Duodenal mucosa (tissue), 2 donors: Measurements from ENCODE around the gene HPX.
A peak's percentile ranks its signal among the peaks of the same experiment; 100 is the strongest.

Experiments used
- H3K27ac ChIP-seq: one replicate; pipeline ENCODE4 v1.7.0; 2013; ENCODE audit warnings: low read depth, low read length
- H3K27me3 ChIP-seq, 2 donors: one replicate each; pipeline ENCODE4 v1.7.0; 2013; ENCODE audit warnings: low read length in 2 of 2, control low read depth in 1 of 2; ENCODE audit not compliant: insufficient read depth in 2 of 2, control insufficient read depth in 1 of 2
- H3K36me3 ChIP-seq, 2 donors: one replicate each; pipeline ENCODE4 v1.7.0; 2013; ENCODE audit warnings: low read length in 2 of 2, control low read depth in 1 of 2; ENCODE audit not compliant: insufficient read depth in 2 of 2, control insufficient read depth in 1 of 2
- H3K4me1 ChIP-seq, 2 donors: one replicate each; pipeline ENCODE4 v1.7.0; 2013; ENCODE audit warnings: low read length in 2 of 2, control low read depth in 1 of 2; ENCODE audit not compliant: insufficient read depth in 2 of 2, control insufficient read depth in 1 of 2
- H3K4me3 ChIP-seq, 2 donors: one replicate each; pipeline ENCODE4 v1.7.0; 2013; ENCODE audit warnings: low read length in 2 of 2, low read depth in 1 of 2
- H3K9ac ChIP-seq, 2 donors: one replicate each; pipeline ENCODE4 v1.7.0; 2013; ENCODE audit warnings: low read length in 2 of 2, low read depth in 1 of 2
- H3K9me3 ChIP-seq, 2 donors: one replicate each; pipeline ENCODE4 v1.7.0; 2013; ENCODE audit warnings: low read length in 2 of 2, control low read depth in 1 of 2; ENCODE audit not compliant: control insufficient read depth in 1 of 2

The HPX gene

GRCh38 chr11:6418557-6419008 is 22.2 kb downstream of the HPX start:
- peaks cover 4 to 13% of the 10 kb centered on the region in 2 donors for H3K4me1 ChIP-seq

GRCh38 chr11:6417907-6418556 is 22.8 kb downstream of the HPX start:
- peaks cover 4 to 13% of the 10 kb centered on the region in 2 donors for H3K4me1 ChIP-seq
- no peaks in the 10 kb centered on the region for H3K36me3 ChIP-seq
- H3K9ac ChIP-seq: peak overlapping the region in 1 of 2 donors; percentile 10
- peak overlapping the region; percentile 65 to 77 for H3K4me3 ChIP-seq
- H3K27ac ChIP-seq: no peak overlapping the region
- no peaks in the 10 kb centered on the region for H3K9me3 ChIP-seq
- peaks cover 0 to 7% of the 10 kb centered on the region in 2 donors for H3K27me3 ChIP-seq

More at GRCh38 chr11:6418557-6419008, 22.2 kb downstream of the HPX start:
- peak overlapping the region; percentile 10 to 27 for H3K9ac ChIP-seq
- H3K4me3 ChIP-seq: peak overlapping the region; percentile 65 to 77
- peaks cover 0 to 7% of the 10 kb centered on the region in 2 donors for H3K27me3 ChIP-seq
- H3K36me3 ChIP-seq: no peaks in the 10 kb centered on the region
- H3K9me3 ChIP-seq: no peaks in the 10 kb centered on the region
- no peak overlapping the region for H3K27ac ChIP-seq

- Histone ChIP-seq H3K4me1 (peaks cover 4 to 13% of the 10 kb centered on the region in 2 donors), H3K9me3 (no peaks in the 10 kb centered on the region), H3K4me3 (no peak overlapping the region), H3K27ac (no peak overlapping the region), H3K36me3 (peaks cover 0 to 3% of the 10 kb centered on the region in 2 donors), H3K9ac (no peak overlapping the region), H3K27me3 (peaks cover 0 to 7% of the 10 kb centered on the region in 2 donors)
Observed at GRCh38 chr11:6415797-6416196, 25.0 kb downstream of the HPX start.

GRCh38 chr11:6414874-6415328 is 25.9 kb downstream of the HPX start:
- peaks cover 0 to 4% of the 10 kb centered on the region in 2 donors for H3K27me3 ChIP-seq
- no peak overlapping the region for H3K27ac ChIP-seq
- no peaks in the 10 kb centered on the region for H3K9me3 ChIP-seq
- H3K4me3 ChIP-seq: no peak overlapping the region
- H3K9ac ChIP-seq: no peak overlapping the region
- peaks cover 4 to 12% of the 10 kb centered on the region in 2 donors for H3K4me1 ChIP-seq
- peaks cover 0 to 5% of the 10 kb centered on the region in 2 donors for H3K36me3 ChIP-seq

GRCh38 chr11:6413791-6414201 is 27.0 kb downstream of the HPX start:
- H3K27me3 ChIP-seq: no peaks in the 10 kb centered on the region
- no peak overlapping the region for H3K9ac ChIP-seq
- H3K36me3 ChIP-seq: peaks cover 0 to 5% of the 10 kb centered on the region in 2 donors
- H3K9me3 ChIP-seq: no peaks in the 10 kb centered on the region
- peaks cover 0 to 7% of the 10 kb centered on the region in 2 donors for H3K4me1 ChIP-seq
- H3K27ac ChIP-seq: no peak overlapping the region
- H3K4me3 ChIP-seq: no peak overlapping the region

- H3K4me3 ChIP-seq: no peak overlapping the region
- no peaks in the 10 kb centered on the region for H3K9me3 ChIP-seq
- H3K36me3 ChIP-seq: peaks cover 0 to 5% of the 10 kb centered on the region in 2 donors
- H3K27me3 ChIP-seq: no peaks in the 10 kb centered on the region
- no peak overlapping the region for H3K27ac ChIP-seq
- H3K4me1 ChIP-seq: peaks cover 0 to 7% of the 10 kb centered on the region in 2 donors
- H3K9ac ChIP-seq: no peak overlapping the region
Observed at GRCh38 chr11:6411594-6412031, 29.2 kb downstream of the HPX start.

- H3K9ac ChIP-seq: no peak overlapping the region
- H3K9me3 ChIP-seq: no peaks in the 10 kb centered on the region
- H3K4me1 ChIP-seq: peaks cover 2 to 7% of the 10 kb centered on the region in 2 donors
- H3K27me3 ChIP-seq: no peaks in the 10 kb centered on the region
- H3K36me3 ChIP-seq: peaks cover 0 to 5% of the 10 kb centered on the region in 2 donors
- H3K27ac ChIP-seq: no peak overlapping the region
- H3K4me3 ChIP-seq: no peak overlapping the region
Observed at GRCh38 chr11:6410695-6411430, 29.9 kb downstream of the HPX start.

- Histone ChIP-seq H3K27ac (no peak overlapping the region), H3K27me3 (no peaks in the 10 kb centered on the region), H3K4me3 (no peak overlapping the region), H3K9me3 (no peaks in the 10 kb centered on the region), H3K9ac (no peak overlapping the region), H3K36me3 (peaks cover 0 to 12% of the 10 kb centered on the region in 2 donors), H3K4me1 (peaks cover 0 to 18% of the 10 kb centered on the region in 2 donors)
Observed at GRCh38 chr11:6406370-6406769, 34.4 kb downstream of the HPX start.

- H3K9ac ChIP-seq: no peak overlapping the region
- no peak overlapping the region for H3K4me3 ChIP-seq
- H3K9me3 ChIP-seq: no peaks in the 10 kb centered on the region
- no peak overlapping the region for H3K27ac ChIP-seq
- H3K36me3 ChIP-seq: peaks cover 0 to 9% of the 10 kb centered on the region in 2 donors
- no peaks in the 10 kb centered on the region for H3K27me3 ChIP-seq
- peaks cover 0 to 18% of the 10 kb centered on the region in 2 donors for H3K4me1 ChIP-seq
Observed at GRCh38 chr11:6405846-6406245, 34.9 kb downstream of the HPX start.

- H3K9ac ChIP-seq: no peak overlapping the region
- peaks cover 0 to 18% of the 10 kb centered on the region in 2 donors for H3K4me1 ChIP-seq
- no peak overlapping the region for H3K4me3 ChIP-seq
- no peak overlapping the region for H3K27ac ChIP-seq
- H3K36me3 ChIP-seq: peaks cover 0 to 9% of the 10 kb centered on the region in 2 donors
- no peaks in the 10 kb centered on the region for H3K9me3 ChIP-seq
- H3K27me3 ChIP-seq: no peaks in the 10 kb centered on the region
Observed at GRCh38 chr11:6405052-6405667, 35.6 kb downstream of the HPX start.
